Caco-2 (cell line): ENCODE measurements around the gene CDH2. TPM values are rescaled to one million over a fixed set of nuclear protein-coding genes. Genes with fewer than 3 reads are reported as not detected.
A peak's percentile ranks its signal among the peaks of the same experiment; 100 is the strongest.
"Not testable (repeated sequence)": the region's sequence is repeated elsewhere in the genome, so short reads cannot be mapped to it uniquely, and the experiment has no call there.

Source experiments
- BruUV-seq: library from RNA; stranded (reverse); fragments of 400-500 nt; replicated peaks from 2 replicates; lab custom pipeline; 2021; lab: Mats Ljungman, UMichigan
- CTCF ChIA-PET: fragments of 300-600 bp; sonication (Branson Sonifier 250); formaldehyde crosslinking; loops from one replicate; lab custom pipeline; 2022; ENCODE audit warnings: antibody characterized with exemption; lab: Charles Lee
- POLR2A ChIA-PET: fragments of 300-600 bp; sonication (Branson Sonifier 250); formaldehyde crosslinking; loops from one replicate; lab custom pipeline; 2022; ENCODE audit warnings: antibody characterized with exemption; lab: Charles Lee
- DNase-seq, 2 experiments: peaks; one replicate each; pipeline versions ENCODE4 v3.0.0 to v3.0.0-alpha.2; 2020 to 2022
- H3K27me3 ChIP-seq: replicated peaks from 2 replicates; pipeline ENCODE4 v1.6.0; 2011; ENCODE audit warnings: low read length; ENCODE audit not compliant: control insufficient read depth, insufficient read depth
- H3K36me3 ChIP-seq: 2 replicates; pipeline ENCODE4 v1.5.1; 2011; ENCODE audit warnings: low read length; ENCODE audit not compliant: control insufficient read depth, insufficient read depth
- H3K4me1 ChIP-seq: fragments of 250-450 bp; sonication (Bioruptor Pico); 2 replicates; pipeline ENCODE4 v1.5.1; 2020; ENCODE audit warnings: mild to moderate bottlenecking
- H3K4me3 ChIP-seq: 2 replicates; pipeline ENCODE4 v1.5.1; 2011; ENCODE audit warnings: low read depth, mild to moderate bottlenecking, control low read depth, low read length
- H3K9me3 ChIP-seq: fragments of 250-450 bp; sonication (Bioruptor Pico); 2 replicates; pipeline ENCODE4 v1.5.1; 2020; ENCODE audit warnings: mild to moderate bottlenecking, moderate library complexity
- H3K27ac Mint-ChIP-seq: one replicate; pipeline ENCODE4 v1.8.0; 2022; ENCODE audit warnings: mixed read lengths; ENCODE audit not compliant: unreplicated experiment
- H3K27me3 Mint-ChIP-seq: one replicate; pipeline ENCODE4 v1.8.0; 2022; ENCODE audit warnings: mixed read lengths; ENCODE audit not compliant: insufficient read depth, unreplicated experiment
- H3K36me3 Mint-ChIP-seq: one replicate; pipeline ENCODE4 v1.8.0; 2022; ENCODE audit warnings: mild to moderate bottlenecking, mixed read lengths; ENCODE audit not compliant: insufficient read depth, unreplicated experiment
- H3K4me1 Mint-ChIP-seq: one replicate; pipeline ENCODE4 v1.8.0; 2022; ENCODE audit warnings: low read depth, mixed read lengths; ENCODE audit not compliant: unreplicated experiment
- H3K4me3 Mint-ChIP-seq: one replicate; pipeline ENCODE4 v1.8.0; 2022; ENCODE audit warnings: mild to moderate bottlenecking, moderate library complexity, mixed read lengths; ENCODE audit not compliant: unreplicated experiment
- H3K9me3 Mint-ChIP-seq: one replicate; pipeline ENCODE4 v1.8.0; 2022; ENCODE audit warnings: mixed read lengths; ENCODE audit not compliant: unreplicated experiment
- intact Hi-C: fragments of 100-400 bp; cut with micrococcal nuclease; formaldehyde crosslinking; loops from one replicate; pipeline ENCODE4 v1.10.0; 2022; ENCODE audit not compliant: unreplicated experiment
- total RNA-seq: library from RNA; stranded (reverse); gene quantifications from 2 replicates; pipeline ENCODE4 v1.2.3, GENCODE V29; 2022
- TF ChIP-seq, protein P1 (sequence below), 2 experiments: fragments of 200-600 bp in 1 of 2; IDR thresholded peaks; 1 replicate in 1 of 2; 2 replicates in 1 of 2; pipeline versions ENCODE4 v1.5.1 to v1.8.0; 2011 to 2022; ENCODE audit warnings: antibody characterized with exemption in 1 of 2, control low read depth in 1 of 2, inconsistent platforms in 1 of 2, low read depth in 1 of 2, low read length in 1 of 2, mild to moderate bottlenecking in 1 of 2, moderate library complexity in 1 of 2; ENCODE audit not compliant: insufficient read depth in 1 of 2, severe bottlenecking in 1 of 2, unreplicated experiment in 1 of 2

The CDH2 gene
- total RNA-seq, 1 experiment from 2014 or later, result 1.4 TPM

DNA sequence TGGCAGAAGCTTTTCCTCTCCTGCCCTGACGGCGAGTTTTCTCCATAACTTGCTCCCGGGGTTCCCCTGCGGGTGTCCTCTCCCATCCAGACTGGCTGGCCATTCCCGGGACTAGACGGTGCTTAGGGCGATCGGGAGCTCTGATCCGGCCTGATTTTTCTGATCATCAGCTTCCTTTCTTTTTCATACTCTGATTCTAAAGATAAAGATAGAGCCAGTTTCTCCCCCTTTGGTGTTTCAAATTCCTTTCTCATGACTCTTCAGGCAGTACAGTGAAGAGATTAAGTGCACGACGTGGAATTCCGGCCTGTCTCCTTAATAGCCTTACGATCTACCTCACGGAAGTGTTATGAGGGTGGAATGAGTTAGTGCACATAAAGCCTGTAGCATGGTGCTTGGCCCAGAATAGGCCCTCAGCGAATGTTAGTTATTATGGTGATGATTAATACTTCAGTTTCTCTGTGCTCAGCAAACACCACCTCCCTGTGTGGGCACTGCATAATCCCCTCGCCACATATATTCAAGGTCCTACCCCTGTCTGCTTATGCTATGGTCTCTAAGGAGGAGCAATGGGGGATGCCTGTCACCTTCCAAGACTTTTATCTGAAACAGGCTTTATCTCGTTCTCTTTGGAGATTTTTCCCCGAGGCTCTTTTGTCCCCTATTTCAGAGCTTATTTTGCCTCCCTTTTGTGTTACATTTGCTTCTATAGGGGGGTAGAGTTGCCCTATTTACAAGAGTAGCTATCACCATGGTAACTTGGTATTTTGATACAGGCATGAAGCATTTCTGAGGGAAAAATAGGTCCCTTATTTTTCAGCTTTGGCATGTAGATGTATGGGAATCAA, 254.8 kb downstream of the CDH2 start:
- H3K27me3 Mint-ChIP-seq, result no peaks in the 10 kb centered on the region
- TSS peak; percentile 63 for BruUV-seq
- H3K4me1 Mint-ChIP-seq, result peaks cover 8% of the 10 kb centered on the region
- Histone ChIP-seq H3K4me3 (peak overlapping the region; percentile 26), H3K4me1 (no peaks in the 10 kb centered on the region), H3K27me3 (no peaks in the 10 kb centered on the region), H3K9me3 (no peaks in the 10 kb centered on the region), H3K36me3 (no peaks in the 10 kb centered on the region)
- intact Hi-C loops, result loop anchor here (5.0 kb wide), 1 partner anchor 145 kb away; no protein-coding TSS in a partner anchor
- ChIA-PET POLR2A (no interaction called here), CTCF (interaction anchor here (0.5 kb wide), 1 partner anchor 172 kb away, joined by 3 read pairs; no protein-coding TSS in a partner anchor)
- TF ChIP-seq, protein P1, sequence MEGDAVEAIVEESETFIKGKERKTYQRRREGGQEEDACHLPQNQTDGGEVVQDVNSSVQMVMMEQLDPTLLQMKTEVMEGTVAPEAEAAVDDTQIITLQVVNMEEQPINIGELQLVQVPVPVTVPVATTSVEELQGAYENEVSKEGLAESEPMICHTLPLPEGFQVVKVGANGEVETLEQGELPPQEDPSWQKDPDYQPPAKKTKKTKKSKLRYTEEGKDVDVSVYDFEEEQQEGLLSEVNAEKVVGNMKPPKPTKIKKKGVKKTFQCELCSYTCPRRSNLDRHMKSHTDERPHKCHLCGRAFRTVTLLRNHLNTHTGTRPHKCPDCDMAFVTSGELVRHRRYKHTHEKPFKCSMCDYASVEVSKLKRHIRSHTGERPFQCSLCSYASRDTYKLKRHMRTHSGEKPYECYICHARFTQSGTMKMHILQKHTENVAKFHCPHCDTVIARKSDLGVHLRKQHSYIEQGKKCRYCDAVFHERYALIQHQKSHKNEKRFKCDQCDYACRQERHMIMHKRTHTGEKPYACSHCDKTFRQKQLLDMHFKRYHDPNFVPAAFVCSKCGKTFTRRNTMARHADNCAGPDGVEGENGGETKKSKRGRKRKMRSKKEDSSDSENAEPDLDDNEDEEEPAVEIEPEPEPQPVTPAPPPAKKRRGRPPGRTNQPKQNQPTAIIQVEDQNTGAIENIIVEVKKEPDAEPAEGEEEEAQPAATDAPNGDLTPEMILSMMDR (IDR thresholded peaks at IDR 0.05; ENCODE audit: insufficient read depth in 1 of 2, low read depth in 1 of 2, low read length in 1 of 2, severe bottlenecking in 1 of 2, unreplicated experiment in 1 of 2), result no peak
- H3K9me3 Mint-ChIP-seq, result no peaks in the 10 kb centered on the region
- H3K27ac Mint-ChIP-seq, result peak overlapping the region; percentile 95
- peak; percentile 15 to 42 for DNase-seq
- H3K4me3 Mint-ChIP-seq, result peak overlapping the region; percentile 87
- no peaks in the 10 kb centered on the region for H3K36me3 Mint-ChIP-seq

DNA sequence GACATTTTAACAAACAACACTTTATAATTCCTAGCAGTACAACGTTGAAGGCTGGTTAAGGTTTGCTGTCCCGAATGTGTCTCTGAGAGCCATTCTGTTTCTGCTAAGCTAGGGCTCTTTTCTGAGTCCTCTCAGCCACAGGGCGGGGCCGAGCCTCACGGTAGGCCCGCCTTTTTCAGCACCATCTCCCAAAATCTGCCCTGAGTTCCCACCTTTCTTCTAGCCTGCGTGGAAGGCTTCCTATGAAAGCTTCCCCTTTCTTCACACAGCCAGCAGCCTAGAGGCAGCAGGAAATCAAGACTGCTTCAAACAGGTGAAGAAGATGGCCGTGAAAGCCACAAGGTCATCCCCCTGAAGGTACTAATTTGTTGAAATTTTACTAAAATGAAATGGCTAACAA, 255.5 kb downstream of the CDH2 start:
- CTCF ChIA-PET, result no interaction called here
- Histone ChIP-seq H3K4me3 (peak overlapping the region; percentile 26), H3K4me1 (no peaks in the 10 kb centered on the region), H3K36me3 (no peaks in the 10 kb centered on the region), H3K9me3 (no peaks in the 10 kb centered on the region), H3K27me3 (no peaks in the 10 kb centered on the region)
- no peaks in the 10 kb centered on the region for H3K27me3 Mint-ChIP-seq
- peaks cover 8% of the 10 kb centered on the region for H3K4me1 Mint-ChIP-seq
- H3K4me3 Mint-ChIP-seq, result peak overlapping the region; percentile 87
- BruUV-seq, result no TSS peak
- intact Hi-C loops, result loop anchor here (5.0 kb wide), 1 partner anchor 146 kb away; no protein-coding TSS in a partner anchor
- H3K27ac Mint-ChIP-seq, result peak overlapping the region; percentile 95
- POLR2A ChIA-PET, result no interaction called here
- TF ChIP-seq, protein P1 (IDR thresholded peaks at IDR 0.05; ENCODE audit: insufficient read depth in 1 of 2, low read depth in 1 of 2, low read length in 1 of 2, severe bottlenecking in 1 of 2, unreplicated experiment in 1 of 2), result no peak
- H3K36me3 Mint-ChIP-seq, result no peaks in the 10 kb centered on the region
- peak; percentile 20 to 29 for DNase-seq
- no peaks in the 10 kb centered on the region for H3K9me3 Mint-ChIP-seq

DNA sequence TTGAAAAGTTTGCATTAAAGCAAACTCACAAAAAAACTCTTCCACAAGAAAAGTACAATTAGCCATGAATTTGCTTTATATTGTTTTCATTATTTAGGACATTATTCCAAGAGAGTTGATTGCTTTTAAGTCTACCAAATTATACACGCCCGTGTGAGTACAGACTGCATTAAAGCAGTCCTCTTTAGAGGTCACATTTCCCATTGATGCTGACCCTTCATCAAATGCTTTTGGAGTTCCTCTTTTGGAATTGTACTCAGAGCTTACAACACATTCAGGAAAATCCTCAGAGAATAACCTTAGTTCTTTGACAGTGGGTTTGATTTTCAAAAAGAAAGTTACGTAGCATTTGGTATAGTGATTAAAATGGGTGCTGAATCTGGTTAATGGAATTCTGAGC, 256.1 kb downstream of the CDH2 start:
- no peaks in the 10 kb centered on the region for H3K9me3 ChIP-seq
- ChIA-PET CTCF (interaction anchor here (0.6 kb wide), 1 partner anchor 171 kb away, joined by 3 read pairs; no protein-coding TSS in a partner anchor), POLR2A (no interaction called here)
- TF ChIP-seq, protein P1 (IDR thresholded peaks at IDR 0.05; ENCODE audit: insufficient read depth in 1 of 2, low read depth in 1 of 2, low read length in 1 of 2, severe bottlenecking in 1 of 2, unreplicated experiment in 1 of 2), result no peak
- no TSS peak for BruUV-seq
- peak overlapping the region; percentile 87 for H3K4me3 Mint-ChIP-seq
- no peak for DNase-seq
- H3K36me3 ChIP-seq, result no peaks in the 10 kb centered on the region
- no peaks in the 10 kb centered on the region for H3K36me3 Mint-ChIP-seq
- H3K27ac Mint-ChIP-seq, result no peak overlapping the region
- H3K27me3 Mint-ChIP-seq, result no peaks in the 10 kb centered on the region
- no peaks in the 10 kb centered on the region for H3K27me3 ChIP-seq
- no peaks in the 10 kb centered on the region for H3K9me3 Mint-ChIP-seq
- H3K4me3 ChIP-seq, result no peak overlapping the region
- H3K4me1 ChIP-seq, result no peaks in the 10 kb centered on the region
- peaks cover 8% of the 10 kb centered on the region for H3K4me1 Mint-ChIP-seq
- intact Hi-C loops, result loop anchor here (5.0 kb wide), 1 partner anchor 146 kb away; no protein-coding TSS in a partner anchor

DNA sequence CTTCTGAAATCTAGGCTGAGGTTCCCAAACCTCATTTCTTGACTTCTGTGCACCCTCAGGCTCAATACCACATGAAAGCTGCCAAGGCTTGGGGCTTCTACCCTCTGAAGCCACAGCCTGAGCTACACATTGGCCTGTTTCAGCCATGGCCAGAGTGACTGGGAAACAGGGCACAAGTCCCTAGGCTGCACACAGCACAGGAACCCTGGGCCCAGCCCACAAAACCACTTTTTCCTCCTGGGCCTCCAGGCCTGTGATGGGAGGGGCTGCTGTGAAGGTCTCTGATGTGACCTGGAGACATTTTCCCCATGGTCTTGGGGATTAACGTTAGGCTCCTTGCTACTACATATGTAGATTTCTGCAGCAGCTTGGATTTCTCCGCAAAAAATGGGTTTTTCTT, 270.7 kb downstream of the CDH2 start:
- DNase-seq, CTCF ChIA-PET, H3K4me3 Mint-ChIP-seq, H3K4me1 ChIP-seq, H3K36me3 Mint-ChIP-seq, POLR2A ChIA-PET, H3K4me3 ChIP-seq, H3K36me3 ChIP-seq, intact Hi-C loops, H3K27ac Mint-ChIP-seq, H3K27me3 ChIP-seq, BruUV-seq, H3K9me3 Mint-ChIP-seq, H3K27me3 Mint-ChIP-seq, H3K9me3 ChIP-seq: not testable (repeated sequence)
- peaks cover 13% of the 10 kb centered on the region for H3K4me1 Mint-ChIP-seq
